ENCODE measurements around the gene FAM204A.

DNA sequence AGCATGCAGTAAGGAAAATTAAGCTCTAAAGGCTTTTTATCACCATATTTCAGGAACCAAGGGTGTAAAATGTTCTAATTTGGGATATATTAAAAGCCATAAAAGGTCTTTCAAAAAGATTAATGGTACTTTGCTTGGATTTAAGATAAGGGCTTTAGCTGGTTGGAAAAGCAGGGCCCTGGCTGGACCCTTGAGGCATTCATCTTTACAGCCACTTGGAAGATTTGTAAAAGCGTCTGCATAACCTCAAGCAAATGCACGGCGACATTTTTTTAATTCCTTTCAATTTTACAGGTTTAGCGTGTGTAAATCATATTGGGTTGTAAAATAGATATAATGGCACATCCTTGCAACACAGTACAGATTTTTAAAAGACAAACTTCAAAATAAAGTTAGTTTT, 27.2 kb downstream of the FAM204A start:
- TF ChIP-seq, protein P1, sequence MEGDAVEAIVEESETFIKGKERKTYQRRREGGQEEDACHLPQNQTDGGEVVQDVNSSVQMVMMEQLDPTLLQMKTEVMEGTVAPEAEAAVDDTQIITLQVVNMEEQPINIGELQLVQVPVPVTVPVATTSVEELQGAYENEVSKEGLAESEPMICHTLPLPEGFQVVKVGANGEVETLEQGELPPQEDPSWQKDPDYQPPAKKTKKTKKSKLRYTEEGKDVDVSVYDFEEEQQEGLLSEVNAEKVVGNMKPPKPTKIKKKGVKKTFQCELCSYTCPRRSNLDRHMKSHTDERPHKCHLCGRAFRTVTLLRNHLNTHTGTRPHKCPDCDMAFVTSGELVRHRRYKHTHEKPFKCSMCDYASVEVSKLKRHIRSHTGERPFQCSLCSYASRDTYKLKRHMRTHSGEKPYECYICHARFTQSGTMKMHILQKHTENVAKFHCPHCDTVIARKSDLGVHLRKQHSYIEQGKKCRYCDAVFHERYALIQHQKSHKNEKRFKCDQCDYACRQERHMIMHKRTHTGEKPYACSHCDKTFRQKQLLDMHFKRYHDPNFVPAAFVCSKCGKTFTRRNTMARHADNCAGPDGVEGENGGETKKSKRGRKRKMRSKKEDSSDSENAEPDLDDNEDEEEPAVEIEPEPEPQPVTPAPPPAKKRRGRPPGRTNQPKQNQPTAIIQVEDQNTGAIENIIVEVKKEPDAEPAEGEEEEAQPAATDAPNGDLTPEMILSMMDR (conservative IDR thresholded peaks at IDR 0.05; ENCODE audit: low read length) = no peak
- no peak for TF ChIP-seq EZH2phosphoT487 (IDR thresholded peaks at IDR 0.05; ENCODE audit: borderline replicate concordance)

All from Loucy (cell line).